ENCODE results near the gene PPDPF.

Gene PPDPF

DNA sequence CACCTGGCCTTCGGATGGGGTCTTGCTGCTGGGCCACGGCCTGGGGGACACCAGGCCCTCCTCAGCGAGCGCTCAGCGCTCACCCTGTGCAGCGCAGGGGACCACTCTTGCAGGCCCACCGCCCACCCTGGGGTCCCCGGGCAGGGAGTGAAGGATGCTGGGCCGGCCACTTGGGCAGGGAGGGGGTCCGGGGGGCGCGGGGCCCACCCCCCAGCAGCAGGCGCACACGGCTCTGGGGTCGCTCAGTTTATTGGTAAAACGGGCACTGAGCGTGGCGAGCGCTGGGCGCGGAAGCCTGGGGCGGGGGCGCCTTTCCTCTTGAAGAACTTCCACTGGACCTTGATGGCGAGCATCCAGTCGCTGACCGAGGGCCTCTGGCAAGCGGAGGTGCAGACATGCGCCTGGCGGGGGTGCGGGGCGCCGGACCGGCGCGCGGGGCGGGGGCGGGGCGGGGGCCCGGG lies 32.8 kb upstream of the PPDPF start:
- TF ChIP-seq TAF1 (IDR thresholded peaks at IDR 0.05; ENCODE audit: borderline replicate concordance, insufficient read depth, low read length) (no peak), SIN3A (IDR thresholded peaks at IDR 0.05; ENCODE audit: borderline replicate concordance, insufficient read depth, low read length) (no peak), FOXP2 (optimal IDR thresholded peaks at IDR 0.05; ENCODE audit: borderline replicate concordance, extremely low read depth, extremely low read length, insufficient read depth) (no peak), POLR2AphosphoS5 (IDR thresholded peaks at IDR 0.05; ENCODE audit: low read depth, low read length) (no peak)
- TF ChIP-seq, protein P1, sequence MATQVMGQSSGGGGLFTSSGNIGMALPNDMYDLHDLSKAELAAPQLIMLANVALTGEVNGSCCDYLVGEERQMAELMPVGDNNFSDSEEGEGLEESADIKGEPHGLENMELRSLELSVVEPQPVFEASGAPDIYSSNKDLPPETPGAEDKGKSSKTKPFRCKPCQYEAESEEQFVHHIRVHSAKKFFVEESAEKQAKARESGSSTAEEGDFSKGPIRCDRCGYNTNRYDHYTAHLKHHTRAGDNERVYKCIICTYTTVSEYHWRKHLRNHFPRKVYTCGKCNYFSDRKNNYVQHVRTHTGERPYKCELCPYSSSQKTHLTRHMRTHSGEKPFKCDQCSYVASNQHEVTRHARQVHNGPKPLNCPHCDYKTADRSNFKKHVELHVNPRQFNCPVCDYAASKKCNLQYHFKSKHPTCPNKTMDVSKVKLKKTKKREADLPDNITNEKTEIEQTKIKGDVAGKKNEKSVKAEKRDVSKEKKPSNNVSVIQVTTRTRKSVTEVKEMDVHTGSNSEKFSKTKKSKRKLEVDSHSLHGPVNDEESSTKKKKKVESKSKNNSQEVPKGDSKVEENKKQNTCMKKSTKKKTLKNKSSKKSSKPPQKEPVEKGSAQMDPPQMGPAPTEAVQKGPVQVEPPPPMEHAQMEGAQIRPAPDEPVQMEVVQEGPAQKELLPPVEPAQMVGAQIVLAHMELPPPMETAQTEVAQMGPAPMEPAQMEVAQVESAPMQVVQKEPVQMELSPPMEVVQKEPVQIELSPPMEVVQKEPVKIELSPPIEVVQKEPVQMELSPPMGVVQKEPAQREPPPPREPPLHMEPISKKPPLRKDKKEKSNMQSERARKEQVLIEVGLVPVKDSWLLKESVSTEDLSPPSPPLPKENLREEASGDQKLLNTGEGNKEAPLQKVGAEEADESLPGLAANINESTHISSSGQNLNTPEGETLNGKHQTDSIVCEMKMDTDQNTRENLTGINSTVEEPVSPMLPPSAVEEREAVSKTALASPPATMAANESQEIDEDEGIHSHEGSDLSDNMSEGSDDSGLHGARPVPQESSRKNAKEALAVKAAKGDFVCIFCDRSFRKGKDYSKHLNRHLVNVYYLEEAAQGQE (IDR thresholded peaks at IDR 0.05; ENCODE audit: insufficient read depth in 1 of 2, low read depth in 2 of 2, low read length in 2 of 2), result no peak

DNA sequence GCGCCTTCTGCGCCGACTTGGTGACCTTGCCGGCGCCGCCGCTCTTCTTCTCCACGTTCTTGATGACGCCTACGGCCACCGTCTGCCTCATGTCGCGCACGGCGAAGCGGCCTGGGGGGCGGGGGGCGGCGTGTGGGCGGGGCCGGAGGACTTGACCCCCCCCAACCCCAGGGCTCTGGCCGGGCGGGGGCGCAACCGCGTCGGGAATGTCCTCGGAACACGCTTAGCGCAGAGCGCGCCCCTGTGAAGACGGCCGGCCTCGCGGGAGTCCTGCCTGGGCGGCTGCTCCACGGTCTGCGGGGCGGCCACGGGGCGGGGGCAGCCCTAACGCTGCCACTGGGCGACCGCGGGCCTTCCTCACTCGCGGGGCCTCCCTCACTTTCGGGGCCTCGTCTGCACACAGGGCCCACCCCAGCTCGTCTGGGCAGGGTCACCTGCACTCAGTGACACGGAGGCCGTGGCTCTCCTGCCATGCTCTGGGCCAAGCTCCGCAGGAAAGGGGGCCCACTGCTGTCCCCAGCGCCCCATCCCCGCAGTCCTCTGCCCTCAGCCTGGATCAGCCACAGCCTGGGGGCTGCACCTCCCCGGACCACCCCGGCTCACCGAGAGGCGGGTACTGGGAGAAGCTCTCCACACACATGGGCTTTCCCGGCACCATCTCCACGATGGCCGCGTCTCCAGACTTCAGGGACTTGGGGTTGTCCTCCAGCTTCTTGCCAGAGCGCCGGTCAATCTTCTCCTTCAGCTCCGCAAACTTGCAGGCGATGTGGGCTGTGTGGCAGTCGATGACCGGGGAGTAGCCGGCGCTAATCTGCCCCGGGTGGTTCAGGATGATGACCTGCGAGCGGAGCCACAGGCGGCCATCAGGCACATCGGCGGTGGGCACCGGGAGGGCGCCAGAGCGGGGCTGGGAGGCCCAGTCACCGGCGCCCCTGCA lies 32.0 kb upstream of the PPDPF start:
- no peak for TF ChIP-seq TAF1 (IDR thresholded peaks at IDR 0.05; ENCODE audit: borderline replicate concordance, insufficient read depth, low read length)
- TF ChIP-seq POLR2AphosphoS5 (IDR thresholded peaks at IDR 0.05; ENCODE audit: low read depth, low read length), result no peak
- TF ChIP-seq, protein P1 (IDR thresholded peaks at IDR 0.05; ENCODE audit: insufficient read depth in 1 of 2, low read depth in 2 of 2, low read length in 2 of 2), result no peak
- no peak for TF ChIP-seq FOXP2 (optimal IDR thresholded peaks at IDR 0.05; ENCODE audit: borderline replicate concordance, extremely low read depth, extremely low read length, insufficient read depth)
- no peak for TF ChIP-seq SIN3A (IDR thresholded peaks at IDR 0.05; ENCODE audit: borderline replicate concordance, insufficient read depth, low read length)

DNA sequence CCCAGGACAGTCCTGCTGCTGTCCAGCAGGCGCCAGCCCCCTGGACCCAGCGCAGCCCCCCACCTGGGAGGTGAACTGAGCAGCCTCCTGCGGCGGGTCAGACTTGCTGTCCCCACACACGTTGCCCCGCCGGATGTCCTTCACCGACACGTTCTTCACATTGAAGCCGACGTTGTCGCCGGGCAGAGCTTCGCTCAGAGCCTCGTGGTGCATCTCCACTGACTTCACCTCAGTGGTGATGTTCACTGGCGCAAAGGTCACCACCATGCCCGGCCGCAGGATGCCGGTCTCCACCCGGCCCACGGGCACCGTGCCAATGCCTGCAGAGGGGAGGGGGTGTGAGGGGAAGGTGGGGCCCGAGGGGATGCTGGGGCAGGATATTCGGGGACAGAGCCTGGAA lies 30.1 kb upstream of the PPDPF start:
- TF ChIP-seq POLR2AphosphoS5 (IDR thresholded peaks at IDR 0.05; ENCODE audit: low read depth, low read length) (no peak), FOXP2 (optimal IDR thresholded peaks at IDR 0.05; ENCODE audit: borderline replicate concordance, extremely low read depth, extremely low read length, insufficient read depth) (no peak), TAF1 (IDR thresholded peaks at IDR 0.05; ENCODE audit: borderline replicate concordance, insufficient read depth, low read length) (no peak), SIN3A (IDR thresholded peaks at IDR 0.05; ENCODE audit: borderline replicate concordance, insufficient read depth, low read length) (no peak)

DNA sequence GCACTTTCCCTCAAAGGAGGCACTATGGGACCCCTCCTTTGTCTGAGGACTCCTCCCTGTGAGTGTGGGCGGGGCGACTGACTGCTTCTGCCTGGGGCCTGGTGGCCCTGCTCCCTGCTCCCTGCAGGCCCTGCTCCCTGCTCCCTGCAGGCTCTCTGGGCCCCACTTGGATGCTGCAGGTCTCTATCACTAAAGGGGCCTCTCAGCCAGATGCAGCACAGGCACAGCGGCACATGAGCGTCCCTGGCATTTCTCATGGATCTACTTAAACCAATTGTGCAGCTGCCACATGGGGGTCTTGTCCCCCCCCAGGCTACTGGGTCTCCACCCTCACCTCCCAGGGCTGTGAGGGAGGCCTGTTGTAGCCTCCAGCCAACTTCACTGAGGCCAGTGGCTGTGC lies 29.5 kb upstream of the PPDPF start:
- TF ChIP-seq TAF1 (IDR thresholded peaks at IDR 0.05; ENCODE audit: borderline replicate concordance, insufficient read depth, low read length) (no peak), SIN3A (IDR thresholded peaks at IDR 0.05; ENCODE audit: borderline replicate concordance, insufficient read depth, low read length) (no peak), POLR2AphosphoS5 (IDR thresholded peaks at IDR 0.05; ENCODE audit: low read depth, low read length) (no peak), FOXP2 (optimal IDR thresholded peaks at IDR 0.05; ENCODE audit: borderline replicate concordance, extremely low read depth, extremely low read length, insufficient read depth) (no peak)
- TF ChIP-seq, protein P1 (IDR thresholded peaks at IDR 0.05; ENCODE audit: insufficient read depth in 1 of 2, low read depth in 2 of 2, low read length in 2 of 2), result no peak

DNA sequence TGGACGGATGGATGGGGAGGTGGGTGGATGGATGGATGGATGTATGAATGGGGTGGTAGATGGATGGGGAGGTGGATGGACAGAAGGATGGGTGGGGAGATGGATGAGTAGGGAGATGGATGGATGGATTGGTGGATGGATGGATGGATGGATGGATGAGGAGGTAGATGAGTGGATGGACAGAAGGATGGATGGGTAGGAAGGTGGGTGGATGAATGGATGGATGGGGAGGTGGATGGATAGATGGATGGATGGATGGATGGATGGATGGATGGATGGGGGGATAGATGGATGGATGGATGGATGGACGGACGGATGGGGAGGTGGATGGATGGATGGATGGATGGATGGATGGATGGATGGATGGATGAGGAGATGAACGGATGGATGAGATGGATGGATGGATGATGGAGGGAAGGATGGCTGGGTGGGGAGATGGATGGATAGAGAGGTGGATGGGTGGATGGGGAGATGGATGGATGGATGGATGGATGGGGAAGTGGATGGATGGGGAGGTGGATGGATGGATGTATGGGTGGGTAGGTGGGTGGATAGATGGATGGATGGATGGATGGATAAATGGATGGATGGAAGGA lies 28.8 kb upstream of the PPDPF start:
- no peak for TF ChIP-seq FOXP2 (optimal IDR thresholded peaks at IDR 0.05; ENCODE audit: borderline replicate concordance, extremely low read depth, extremely low read length, insufficient read depth)
- TF ChIP-seq TAF1 (IDR thresholded peaks at IDR 0.05; ENCODE audit: borderline replicate concordance, insufficient read depth, low read length), result no peak
- TF ChIP-seq, protein P1 (IDR thresholded peaks at IDR 0.05; ENCODE audit: insufficient read depth in 1 of 2, low read depth in 2 of 2, low read length in 2 of 2), result no peak
- no peak for TF ChIP-seq SIN3A (IDR thresholded peaks at IDR 0.05; ENCODE audit: borderline replicate concordance, insufficient read depth, low read length)
- TF ChIP-seq POLR2AphosphoS5 (IDR thresholded peaks at IDR 0.05; ENCODE audit: low read depth, low read length), result no peak
